GM18526 (cell line): ENCODE measurements around the gene DPH5.

ENCODE experiments used
- POLR2A ChIP-seq: IDR thresholded peaks from 3 replicates; pipeline ENCODE4 v1.6.1; 2011; ENCODE audit not compliant: insufficient read length; ENCODE audit errors: extremely low read depth

Gene DPH5

DNA sequence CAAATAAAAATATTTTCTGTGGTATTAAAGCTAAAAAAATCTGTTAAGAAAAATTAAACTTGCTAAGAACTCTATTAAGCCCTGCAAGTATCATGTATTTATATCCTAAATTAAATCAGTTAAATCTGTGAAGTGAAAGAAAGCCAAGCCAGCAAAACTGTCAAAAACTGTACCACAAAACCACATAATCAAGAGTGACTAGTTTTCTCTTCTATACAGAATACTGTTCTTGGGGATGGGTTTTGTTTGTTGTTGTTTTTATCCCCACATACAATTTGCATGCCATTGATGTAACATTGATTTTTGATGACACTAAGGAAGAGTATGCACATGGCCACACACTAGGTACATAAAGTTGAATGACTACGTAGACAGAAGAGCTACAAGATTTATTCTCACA, 20.4 kb downstream of the DPH5 start:
- TF ChIP-seq POLR2A, result no peak

DNA sequence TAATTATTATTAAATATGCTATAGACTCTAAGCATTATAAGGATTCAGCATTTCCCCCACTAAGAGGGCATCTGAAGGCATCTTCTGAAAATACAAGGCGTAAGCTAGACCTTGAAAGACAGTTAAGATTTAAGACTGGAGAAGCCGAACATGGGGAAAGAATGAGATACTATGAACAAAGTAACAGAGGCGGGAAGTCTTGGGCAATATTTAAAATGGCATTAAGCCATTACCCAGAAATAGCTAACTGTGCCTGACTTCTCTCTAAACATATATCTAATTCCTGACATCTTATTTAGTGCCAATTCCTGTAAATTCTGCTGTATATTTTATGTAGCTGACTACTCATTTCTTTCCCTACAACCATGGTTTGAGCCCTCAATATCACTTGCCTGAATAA, 20.9 kb downstream of the DPH5 start:
- no peak for TF ChIP-seq POLR2A

DNA sequence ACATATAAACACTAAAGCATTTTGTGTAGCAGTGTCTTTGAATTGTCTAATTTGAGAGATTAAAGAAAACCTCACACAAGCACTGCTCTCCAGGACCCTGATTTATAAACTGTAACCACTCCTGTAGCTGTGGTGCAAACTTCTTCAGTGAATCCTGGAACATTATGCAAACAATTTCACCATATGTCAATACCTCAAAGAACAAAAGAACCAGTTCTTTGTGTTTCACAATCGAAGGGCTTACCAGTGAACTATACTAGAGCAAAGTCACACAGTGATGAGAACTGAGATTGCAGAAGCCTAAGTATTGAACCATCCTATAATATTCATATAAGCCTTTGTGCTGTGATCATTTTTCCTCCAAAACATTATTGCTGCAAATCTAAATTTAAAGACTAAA, 21.5 kb downstream of the DPH5 start:
- no peak for TF ChIP-seq POLR2A

DNA sequence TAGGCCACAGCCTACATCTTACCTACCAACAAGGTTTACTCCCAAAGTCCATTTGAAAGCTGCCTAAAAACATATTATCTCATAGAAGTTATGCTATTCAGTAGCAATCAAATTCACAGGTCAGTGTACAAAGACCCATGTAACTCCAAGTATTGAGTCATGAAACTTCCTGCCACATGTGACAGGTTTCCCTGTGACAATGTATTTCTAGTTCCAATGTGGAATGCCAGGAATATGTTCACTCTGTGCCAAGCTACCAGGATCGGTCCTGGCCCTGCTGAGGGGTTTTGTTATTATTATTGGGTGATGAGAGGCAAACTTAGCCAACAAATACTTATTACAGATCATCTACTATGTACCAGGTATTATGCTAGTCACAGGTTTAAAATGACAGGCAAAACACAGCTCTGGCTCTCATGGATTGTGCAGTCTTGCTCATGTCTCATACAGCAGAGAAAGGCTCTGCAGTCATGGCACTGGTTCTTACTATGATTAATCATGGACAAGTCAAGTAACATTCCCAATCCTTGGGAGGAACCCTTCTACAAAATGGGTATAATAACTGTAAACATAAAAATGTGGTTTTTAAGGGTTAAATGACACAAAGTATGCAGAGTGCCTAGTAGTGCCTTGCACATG, 22.5 kb downstream of the DPH5 start:
- TF ChIP-seq POLR2A, result no peak

DNA sequence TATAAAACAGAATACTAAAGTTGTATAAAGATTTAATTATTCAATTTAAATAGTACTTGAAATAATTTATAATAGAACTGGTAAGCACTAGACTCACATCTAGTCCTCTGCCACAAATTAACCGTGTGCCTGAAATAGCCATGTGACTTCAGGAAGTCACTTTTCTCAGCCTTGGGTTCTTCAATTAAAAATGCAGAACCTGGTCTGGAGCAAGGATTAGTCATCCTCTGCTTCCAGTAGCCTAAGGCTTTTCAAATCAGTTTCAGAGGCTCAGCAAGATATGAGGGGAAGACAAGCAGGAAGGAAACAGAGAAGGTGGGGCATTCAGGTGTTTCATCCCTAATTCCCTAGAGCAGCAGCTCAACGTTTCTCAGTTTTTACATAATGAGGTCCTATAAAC, 23.0 kb downstream of the DPH5 start:
- no peak for TF ChIP-seq POLR2A

DNA sequence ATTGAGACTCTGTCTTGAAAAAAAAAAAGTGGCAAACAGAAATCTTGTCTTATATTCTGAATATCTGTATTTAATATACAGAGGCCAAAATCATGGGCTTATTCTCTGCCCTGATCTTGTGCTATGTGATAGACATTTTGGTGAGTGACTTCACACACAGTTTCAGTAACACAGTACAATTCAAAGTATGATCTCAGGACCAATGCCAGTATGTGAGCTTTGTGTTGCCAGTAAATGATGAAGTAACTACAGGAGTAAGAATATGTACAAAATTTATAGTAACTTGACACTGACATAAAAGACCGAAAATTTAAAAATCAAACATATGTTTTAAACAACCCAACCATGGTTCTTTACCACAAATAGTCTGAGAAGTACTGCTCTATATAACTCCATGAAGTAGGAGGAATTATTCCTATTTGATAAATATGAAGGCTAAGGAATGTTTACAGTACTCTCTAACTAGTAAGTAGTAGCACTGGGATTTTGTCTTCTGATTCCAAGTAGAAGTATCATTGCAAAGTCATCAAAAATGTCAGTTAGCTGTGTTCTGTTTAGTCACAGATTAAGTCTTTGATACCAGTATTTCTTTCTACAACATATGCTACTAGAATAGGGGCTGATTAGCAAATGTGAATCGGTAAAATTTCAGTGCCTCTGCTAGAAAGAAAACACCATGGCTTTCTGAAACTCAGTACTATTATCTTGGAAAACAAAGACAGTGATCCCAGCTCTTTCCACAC, 25.3 kb downstream of the DPH5 start:
- TF ChIP-seq POLR2A, result no peak

DNA sequence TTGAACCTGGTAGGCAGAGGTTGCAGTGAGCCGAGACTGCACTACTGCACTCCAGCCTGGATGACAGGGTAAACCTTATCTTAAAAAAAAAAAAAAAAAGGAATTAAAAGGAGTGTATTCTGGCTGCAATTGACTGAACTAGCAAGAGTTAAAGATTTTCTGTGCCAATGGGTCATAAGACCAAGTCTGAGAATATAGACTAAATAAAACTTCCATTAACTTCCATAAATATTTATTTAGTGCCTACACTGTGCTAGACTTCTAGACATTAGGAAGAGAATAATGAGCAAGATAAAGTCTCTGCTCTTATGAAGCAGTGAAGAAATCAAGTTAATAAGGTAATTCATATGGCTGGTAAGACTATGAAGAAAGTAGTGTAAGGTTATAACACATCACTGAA, 27.2 kb downstream of the DPH5 start:
- no peak for TF ChIP-seq POLR2A

DNA sequence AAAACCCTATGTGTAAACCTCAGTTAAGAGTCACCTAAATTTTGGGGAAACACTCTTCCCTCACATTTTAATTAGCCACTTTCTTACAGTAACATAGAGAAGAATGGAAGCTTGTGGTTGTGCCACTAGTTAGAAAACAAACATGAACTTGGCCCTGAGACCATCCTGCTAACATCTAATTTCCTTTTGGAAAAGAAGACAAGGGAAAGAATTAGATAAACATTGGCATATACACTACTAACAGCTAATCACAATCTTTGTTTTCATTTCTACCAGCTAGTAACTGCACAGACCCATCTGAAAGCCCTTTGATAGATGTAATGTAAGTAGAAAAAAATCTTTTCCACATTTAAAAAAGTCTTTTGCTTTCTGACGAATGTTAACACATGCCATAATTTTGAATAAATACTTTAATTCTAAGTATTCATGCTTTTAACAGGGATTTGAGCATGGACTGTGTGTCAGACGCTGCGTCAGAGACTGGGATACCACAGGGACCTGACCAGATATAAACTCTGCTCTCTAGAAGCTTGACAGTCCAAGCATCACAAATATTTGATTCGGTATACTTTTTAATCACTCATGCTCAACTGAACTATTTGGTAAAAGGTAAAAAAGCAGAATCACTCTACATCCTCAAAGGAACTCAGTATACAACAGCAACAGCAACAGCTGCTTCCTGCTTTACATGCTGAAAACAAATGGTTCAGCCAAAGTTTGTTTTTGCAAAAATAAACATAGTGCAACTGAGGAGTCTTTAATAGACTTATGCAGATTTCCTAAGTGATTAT, 30.2 kb downstream of the DPH5 start:
- TF ChIP-seq POLR2A, result no peak

DNA sequence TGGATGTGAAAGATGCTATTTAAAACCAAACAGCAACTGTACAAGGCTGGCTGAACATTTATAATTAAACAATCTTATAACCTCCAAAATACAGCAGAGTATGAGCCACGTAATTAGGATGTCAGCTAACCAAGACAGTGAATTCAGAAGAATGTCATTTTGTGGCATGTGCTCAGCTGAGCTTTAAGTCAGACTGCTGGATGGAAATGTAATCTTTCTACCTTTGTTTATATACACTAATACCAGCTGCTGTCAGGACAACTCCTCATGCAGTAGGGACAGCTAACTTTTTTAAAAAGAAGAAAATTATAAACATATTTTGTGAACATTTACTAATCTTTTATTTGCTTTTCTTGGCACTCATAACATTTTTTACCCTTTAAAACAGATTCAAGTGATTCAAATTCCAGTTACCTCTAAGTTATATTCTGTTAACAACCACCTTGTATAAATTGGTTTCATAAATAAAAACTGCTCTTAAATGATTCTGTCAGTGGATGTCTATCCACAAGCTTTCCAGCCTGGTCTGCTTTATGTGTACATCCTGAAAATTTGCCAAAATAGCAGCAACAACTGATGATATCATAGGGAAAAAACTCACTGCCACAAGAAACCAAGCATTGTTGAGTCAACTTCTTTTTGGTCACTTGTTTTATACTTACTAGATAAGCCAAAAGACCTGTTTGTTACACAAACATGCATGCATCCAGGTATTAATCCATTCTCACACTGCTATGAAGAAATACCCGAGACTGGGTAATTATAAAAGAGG, 36.1 kb downstream of the DPH5 start:
- TF ChIP-seq POLR2A, result no peak

DNA sequence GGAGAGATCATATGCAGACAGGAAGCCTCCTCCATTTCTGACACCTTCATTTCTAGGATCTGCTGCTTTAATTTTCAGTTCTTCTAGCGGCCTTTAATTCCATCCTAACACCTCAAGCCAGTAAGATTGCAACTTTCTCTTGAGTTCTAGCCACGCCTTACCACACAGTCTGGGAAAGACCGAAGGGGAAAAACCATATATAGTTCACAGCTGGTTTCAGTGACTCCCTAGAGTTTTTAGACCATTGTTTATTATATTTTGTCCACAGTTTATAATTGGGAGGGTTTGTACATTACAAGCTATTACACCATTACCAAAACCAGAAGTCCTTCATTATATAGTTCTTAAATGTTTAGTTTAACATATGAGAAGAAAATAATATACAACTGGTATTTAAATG, 37.5 kb downstream of the DPH5 start:
- TF ChIP-seq POLR2A, result no peak

DNA sequence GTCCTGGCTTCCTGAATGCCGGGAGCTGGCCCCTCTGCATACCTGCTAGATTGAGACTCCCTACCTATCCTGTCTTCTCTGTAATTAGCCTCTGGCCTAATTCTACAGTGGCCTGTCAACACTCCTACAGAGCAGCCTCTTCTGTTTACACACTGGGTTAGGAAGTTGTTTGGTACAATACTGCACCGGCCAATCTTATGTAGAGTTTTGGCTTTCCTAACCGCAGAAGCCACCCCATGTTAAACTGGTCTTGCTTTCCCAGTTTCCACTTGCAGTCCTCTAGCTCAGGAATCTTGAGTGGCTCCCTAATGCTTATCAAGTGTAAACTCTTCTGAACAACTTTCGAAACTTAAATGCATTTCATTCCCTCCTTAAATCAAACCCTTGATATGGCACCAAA, 42.8 kb downstream of the DPH5 start:
- TF ChIP-seq POLR2A, result no peak

DNA sequence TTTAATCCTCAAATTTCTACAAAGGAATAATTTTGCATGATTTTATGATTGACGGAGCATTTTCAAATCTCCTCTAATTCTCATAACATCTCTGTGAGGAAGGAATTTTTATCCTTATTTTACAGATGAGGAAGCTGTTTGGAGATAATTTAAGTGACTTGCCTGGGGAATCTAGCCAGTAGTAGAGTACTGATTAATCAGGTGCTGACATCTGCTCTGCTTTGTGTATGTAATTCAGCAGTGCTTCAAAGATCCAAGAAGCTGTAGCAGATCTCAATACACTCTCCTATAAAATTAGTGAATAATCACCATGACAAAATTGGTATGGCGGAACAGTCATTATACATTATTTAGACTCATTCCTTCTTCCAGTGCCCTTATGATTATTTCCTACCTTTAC, 46.0 kb downstream of the DPH5 start:
- TF ChIP-seq POLR2A, result no peak

DNA sequence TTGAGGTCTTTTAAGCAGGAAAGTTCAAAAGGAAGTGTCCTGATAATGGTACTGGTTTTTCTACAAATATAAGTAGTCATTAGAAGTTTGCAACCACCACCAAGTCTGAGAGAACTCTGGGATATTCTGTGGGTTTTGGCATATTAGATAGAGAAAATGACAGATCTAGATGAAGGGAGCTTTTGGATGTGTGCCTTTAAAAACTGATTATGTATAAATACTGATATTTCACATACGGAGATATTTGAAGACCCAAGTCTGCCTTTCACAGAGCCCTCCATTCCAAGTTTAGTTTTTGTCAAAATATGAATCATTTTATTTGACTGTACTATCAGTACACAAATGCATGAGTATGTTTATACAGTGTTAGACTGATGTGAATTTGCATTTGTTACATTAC, 48.6 kb downstream of the DPH5 start:
- TF ChIP-seq POLR2A, result no peak

DNA sequence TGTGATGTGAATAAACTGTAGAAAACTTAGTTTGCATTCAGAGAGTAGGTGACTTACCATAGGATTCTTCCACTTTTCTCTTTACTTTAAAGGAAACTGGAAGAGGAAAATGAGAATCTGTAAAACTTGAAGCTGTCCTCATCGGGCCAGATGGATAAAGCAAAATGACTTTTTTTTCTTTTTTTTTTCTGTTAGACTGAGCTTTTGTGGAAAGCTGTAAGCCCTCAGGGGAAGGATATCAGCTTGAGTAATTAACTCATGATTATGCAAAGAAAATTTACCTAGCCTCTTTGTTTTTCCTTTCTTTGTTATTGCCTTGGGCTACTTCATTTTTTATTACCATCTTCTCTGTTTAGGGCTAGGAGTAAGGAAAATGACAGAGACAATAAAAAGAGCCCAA, 53.4 kb downstream of the DPH5 start:
- no peak for TF ChIP-seq POLR2A

DNA sequence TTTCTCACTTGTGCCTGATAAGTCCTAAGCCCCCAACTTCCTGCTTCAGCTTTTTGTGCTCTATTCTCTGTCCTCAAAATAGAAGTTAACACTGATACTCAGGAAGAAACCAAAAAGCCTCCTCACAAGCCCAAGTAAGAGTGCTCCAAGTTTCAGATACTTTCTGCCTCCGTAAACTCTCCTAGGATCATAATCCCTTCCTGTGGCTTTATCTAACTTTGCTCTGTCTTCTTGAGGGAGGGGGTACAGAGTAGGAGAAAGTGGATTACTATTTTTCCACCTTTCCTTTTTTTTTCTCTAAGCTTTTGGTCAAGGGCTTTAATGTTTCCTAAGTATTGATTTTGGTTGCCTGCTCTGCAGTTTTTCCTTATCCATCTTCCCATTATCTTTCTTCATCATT, 54.6 kb downstream of the DPH5 start:
- no peak for TF ChIP-seq POLR2A
